ENCODE measurements around the gene KIAA1217. TPM values are rescaled to one million over a fixed set of nuclear protein-coding genes. Genes with fewer than 3 reads are reported as not detected.

Gene KIAA1217
- polyA plus RNA-seq, 1 experiment: 2.2 TPM

DNA sequence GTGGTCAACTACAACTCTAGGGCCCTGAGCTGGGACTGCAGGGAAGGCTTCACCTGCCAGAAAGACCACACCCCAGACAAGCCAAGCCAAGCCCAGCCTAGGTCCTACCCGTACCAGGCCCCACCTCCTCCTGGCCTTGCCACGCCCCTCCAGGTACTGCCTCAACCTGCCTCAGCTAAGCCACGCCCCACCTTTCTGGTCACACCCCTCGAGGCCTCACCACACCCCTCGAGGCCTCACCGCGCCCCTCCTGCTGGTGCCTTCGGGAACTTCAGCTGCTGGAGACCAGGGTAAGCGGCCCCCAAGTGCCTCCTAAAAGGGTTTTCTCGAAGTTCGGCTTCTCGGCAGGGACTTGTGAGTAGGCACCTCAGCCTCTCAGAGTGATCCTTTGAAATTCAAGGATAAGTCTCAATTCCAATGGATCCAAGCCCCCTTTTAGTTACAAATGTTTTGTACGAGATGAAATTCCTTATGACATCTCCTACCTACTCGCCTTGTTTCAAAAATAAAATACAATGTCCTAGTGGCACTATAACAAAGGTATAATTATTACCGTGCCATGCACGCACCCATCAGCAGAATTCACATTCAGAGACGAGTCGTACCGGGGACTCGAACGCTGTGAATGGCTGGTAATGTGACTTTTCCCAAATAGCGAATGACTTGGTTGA is 343.5 kb downstream of the KIAA1217 start:
- no peaks in the 10 kb centered on the region for H3K27me3 ChIP-seq (ENCODE audit: control insufficient read depth, insufficient read depth, low read length)
- CTCF ChIA-PET: interaction anchor here (3.3 kb wide), 1 partner anchor 33 kb away, joined by 12 read pairs; no protein-coding TSS in a partner anchor

DNA sequence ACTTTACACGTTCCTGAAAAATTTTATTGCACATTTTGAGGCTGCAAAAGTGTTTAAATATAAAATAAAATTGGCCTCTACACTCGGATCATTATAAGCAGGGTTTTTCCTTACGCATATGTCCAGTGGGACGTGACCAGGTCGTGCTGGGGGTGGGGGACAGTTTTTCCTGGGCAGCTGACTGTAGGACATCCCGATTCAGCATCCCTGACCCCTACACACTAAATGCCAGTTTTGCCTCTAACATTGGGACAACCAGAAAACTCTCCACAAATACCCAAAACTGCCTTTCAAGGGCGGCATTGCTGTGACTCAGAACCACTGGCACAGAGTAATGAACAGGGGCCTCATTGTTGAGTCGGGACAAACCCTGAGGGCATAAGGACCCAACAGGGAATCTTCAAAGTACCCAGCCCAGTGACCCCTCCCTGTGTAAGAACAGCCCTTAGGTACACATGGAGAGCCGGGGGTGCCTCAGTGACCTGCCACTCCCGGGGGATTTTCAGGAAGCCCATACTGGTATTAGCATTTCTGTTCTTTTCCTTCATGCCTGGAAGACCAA is 344.2 kb downstream of the KIAA1217 start:
- Histone ChIP-seq H3K4me3 (ENCODE audit: low read depth, low read length) (no peak overlapping the region), H3K36me3 (ENCODE audit: control insufficient read depth, insufficient read depth, low read length) (no peaks in the 10 kb centered on the region), H3K27me3 (ENCODE audit: control insufficient read depth, insufficient read depth, low read length) (no peaks in the 10 kb centered on the region)
- TF ChIP-seq, protein P1, sequence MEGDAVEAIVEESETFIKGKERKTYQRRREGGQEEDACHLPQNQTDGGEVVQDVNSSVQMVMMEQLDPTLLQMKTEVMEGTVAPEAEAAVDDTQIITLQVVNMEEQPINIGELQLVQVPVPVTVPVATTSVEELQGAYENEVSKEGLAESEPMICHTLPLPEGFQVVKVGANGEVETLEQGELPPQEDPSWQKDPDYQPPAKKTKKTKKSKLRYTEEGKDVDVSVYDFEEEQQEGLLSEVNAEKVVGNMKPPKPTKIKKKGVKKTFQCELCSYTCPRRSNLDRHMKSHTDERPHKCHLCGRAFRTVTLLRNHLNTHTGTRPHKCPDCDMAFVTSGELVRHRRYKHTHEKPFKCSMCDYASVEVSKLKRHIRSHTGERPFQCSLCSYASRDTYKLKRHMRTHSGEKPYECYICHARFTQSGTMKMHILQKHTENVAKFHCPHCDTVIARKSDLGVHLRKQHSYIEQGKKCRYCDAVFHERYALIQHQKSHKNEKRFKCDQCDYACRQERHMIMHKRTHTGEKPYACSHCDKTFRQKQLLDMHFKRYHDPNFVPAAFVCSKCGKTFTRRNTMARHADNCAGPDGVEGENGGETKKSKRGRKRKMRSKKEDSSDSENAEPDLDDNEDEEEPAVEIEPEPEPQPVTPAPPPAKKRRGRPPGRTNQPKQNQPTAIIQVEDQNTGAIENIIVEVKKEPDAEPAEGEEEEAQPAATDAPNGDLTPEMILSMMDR (IDR thresholded peaks at IDR 0.05; ENCODE audit: insufficient read depth, low read depth, low read length): no peak
- DNase-seq (ENCODE audit: low read depth): no peak
- ChIA-PET CTCF (no interaction called here), POLR2A (no interaction called here)

More for the DNA sequence above, 343.5 kb downstream of the KIAA1217 start:
- Histone ChIP-seq H3K4me3 (ENCODE audit: low read depth, low read length) (no peak overlapping the region), H3K36me3 (ENCODE audit: control insufficient read depth, insufficient read depth, low read length) (no peaks in the 10 kb centered on the region)
- TF ChIP-seq, protein P1 (IDR thresholded peaks at IDR 0.05; ENCODE audit: insufficient read depth, low read depth, low read length): peak; percentile 36; the same call in 1 of the 2 replicates
- POLR2A ChIA-PET: no interaction called here
- DNase-seq (ENCODE audit: low read depth): no peak

DNA sequence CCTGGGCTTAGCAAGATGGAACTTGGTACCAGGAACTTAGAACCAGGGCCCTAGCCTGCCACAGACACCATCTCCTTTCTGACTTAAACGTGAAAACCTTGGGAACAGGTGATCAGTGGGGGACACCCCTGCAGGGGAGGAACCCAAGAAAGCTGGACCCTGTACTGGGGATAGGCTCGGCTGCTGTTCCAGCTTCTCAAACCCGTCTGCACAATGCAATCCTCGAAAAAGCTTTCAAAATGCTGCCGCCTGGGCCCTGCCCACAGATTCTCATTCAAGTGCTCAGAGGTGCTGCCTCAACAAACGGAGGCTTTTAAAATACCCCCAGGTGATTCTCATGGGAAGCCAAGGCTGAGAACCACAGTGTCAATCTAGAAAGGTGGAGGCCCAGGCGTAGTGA is 345.1 kb downstream of the KIAA1217 start:
- H3K27me3 ChIP-seq (ENCODE audit: control insufficient read depth, insufficient read depth, low read length): 0 out of 2 replicates have a peak, but pooled peaks cover 1% of the 10 kb centered on the region
- TF ChIP-seq, protein P1 (IDR thresholded peaks at IDR 0.05; ENCODE audit: insufficient read depth, low read depth, low read length): no peak
- POLR2A ChIA-PET: no interaction called here
- CTCF ChIA-PET: interaction anchor here (1.0 to 1.3 kb wide), 3 partner anchors 8 to 560 kb away, joined by 3 to 4 read pairs (median 3); no protein-coding TSS in a partner anchor
- H3K36me3 ChIP-seq (ENCODE audit: control insufficient read depth, insufficient read depth, low read length): no peaks in the 10 kb centered on the region
- DNase-seq (ENCODE audit: low read depth): no peak
- no peak overlapping the region for H3K4me3 ChIP-seq (ENCODE audit: low read depth, low read length)

DNA sequence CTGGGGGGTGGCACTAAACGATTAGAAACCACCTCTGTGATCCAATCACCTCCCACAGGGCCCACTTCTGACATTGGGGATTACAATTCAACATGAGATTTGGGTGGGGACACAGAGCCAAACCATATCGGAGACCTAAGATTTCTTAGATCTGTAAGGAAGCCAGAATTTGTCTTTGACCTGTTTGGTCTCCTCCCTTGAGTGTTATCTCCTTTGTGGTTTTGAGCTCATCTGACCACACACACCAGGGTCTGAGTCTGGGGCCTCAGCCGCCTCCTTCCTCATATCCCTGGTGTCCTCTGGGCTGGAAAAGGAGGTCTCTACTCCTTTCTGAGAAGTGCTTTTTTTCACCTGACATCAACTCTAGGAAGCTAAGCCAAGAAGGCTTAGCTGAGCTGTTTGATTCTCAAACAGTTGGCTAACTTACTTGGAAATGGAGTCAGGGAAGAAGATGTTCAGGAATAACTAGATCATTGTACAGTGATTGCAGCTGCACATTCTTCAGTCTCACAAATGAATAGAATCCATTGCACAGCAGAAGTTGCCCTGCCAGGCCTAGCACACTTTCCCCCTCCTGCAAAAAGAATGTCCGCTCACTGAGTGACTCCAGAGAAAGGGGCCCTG is 347.3 kb downstream of the KIAA1217 start:
- ChIA-PET CTCF (interaction anchor here (1.0 to 3.6 kb wide), 5 partner anchors 12 to 562 kb away, joined by 3 to 28 read pairs (median 5); no protein-coding TSS in a partner anchor), POLR2A (no interaction called here)
- Histone ChIP-seq H3K4me3 (ENCODE audit: low read depth, low read length) (no peak overlapping the region), H3K27me3 (ENCODE audit: control insufficient read depth, insufficient read depth, low read length) (0 out of 2 replicates have a peak, but pooled peaks cover 1% of the 10 kb centered on the region), H3K36me3 (ENCODE audit: control insufficient read depth, insufficient read depth, low read length) (no peaks in the 10 kb centered on the region)
- TF ChIP-seq, protein P1 (IDR thresholded peaks at IDR 0.05; ENCODE audit: insufficient read depth, low read depth, low read length): no peak
- DNase-seq (ENCODE audit: low read depth): no peak

Measured in BJ (cell line).